Measurements from ENCODE around the gene NUPR2.

DNA sequence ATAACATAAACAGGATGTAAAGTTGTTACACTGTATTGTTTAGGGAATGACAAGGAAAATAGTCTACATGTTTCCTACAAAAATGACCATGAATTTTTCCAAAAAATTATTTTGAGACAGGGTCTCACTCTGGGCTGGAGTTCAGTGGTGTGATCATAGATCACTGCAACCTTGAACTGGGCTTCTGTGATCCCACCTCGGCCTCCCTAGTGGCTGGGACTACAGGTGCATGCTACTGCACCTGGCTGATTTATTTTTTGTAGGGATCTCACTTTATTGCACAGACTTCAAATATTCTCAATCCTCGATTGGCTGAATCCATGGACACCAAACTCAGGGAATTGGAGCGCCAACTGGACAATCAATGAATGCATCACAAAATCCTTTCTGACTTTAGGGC lies 16.6 kb downstream of the NUPR2 start:
- TF ChIP-seq, protein P1, sequence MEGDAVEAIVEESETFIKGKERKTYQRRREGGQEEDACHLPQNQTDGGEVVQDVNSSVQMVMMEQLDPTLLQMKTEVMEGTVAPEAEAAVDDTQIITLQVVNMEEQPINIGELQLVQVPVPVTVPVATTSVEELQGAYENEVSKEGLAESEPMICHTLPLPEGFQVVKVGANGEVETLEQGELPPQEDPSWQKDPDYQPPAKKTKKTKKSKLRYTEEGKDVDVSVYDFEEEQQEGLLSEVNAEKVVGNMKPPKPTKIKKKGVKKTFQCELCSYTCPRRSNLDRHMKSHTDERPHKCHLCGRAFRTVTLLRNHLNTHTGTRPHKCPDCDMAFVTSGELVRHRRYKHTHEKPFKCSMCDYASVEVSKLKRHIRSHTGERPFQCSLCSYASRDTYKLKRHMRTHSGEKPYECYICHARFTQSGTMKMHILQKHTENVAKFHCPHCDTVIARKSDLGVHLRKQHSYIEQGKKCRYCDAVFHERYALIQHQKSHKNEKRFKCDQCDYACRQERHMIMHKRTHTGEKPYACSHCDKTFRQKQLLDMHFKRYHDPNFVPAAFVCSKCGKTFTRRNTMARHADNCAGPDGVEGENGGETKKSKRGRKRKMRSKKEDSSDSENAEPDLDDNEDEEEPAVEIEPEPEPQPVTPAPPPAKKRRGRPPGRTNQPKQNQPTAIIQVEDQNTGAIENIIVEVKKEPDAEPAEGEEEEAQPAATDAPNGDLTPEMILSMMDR (IDR thresholded peaks at IDR 0.05), result no peak
- TF ChIP-seq POLR2A (IDR thresholded peaks at IDR 0.05), result no peak

Data from transverse colon (tissue), 3 donors.